IPS-15b (cell line): ENCODE data around the gene TLR5.

Source experiments
- H3K27me3 ChIP-seq: one replicate; pipeline ENCODE4 v1.6.1; 2013; ENCODE audit warnings: low read length; ENCODE audit not compliant: control insufficient read depth, insufficient read depth
- H3K36me3 ChIP-seq: one replicate; pipeline ENCODE4 v1.6.1; 2013; ENCODE audit warnings: low read length; ENCODE audit not compliant: control insufficient read depth, insufficient read depth
- H3K4me1 ChIP-seq: one replicate; pipeline ENCODE4 v1.6.1; 2013; ENCODE audit warnings: mild to moderate bottlenecking, low read length; ENCODE audit not compliant: control insufficient read depth, insufficient read depth
- H3K4me3 ChIP-seq: one replicate; pipeline ENCODE4 v1.5.1; 2013; ENCODE audit warnings: low read depth, low read length
- H3K9ac ChIP-seq: one replicate; pipeline ENCODE4 v1.6.1; 2013; ENCODE audit warnings: low read depth, mild to moderate bottlenecking, low read length
- H3K9me3 ChIP-seq: one replicate; pipeline ENCODE4 v1.6.1; 2013; ENCODE audit warnings: mild to moderate bottlenecking, low read length; ENCODE audit not compliant: control insufficient read depth, insufficient read depth

Gene TLR5

GRCh38 chr1:223097713-223098112, 45.3 kb downstream of the TLR5 start:
- Histone ChIP-seq H3K36me3 (no peaks in the 10 kb centered on the region), H3K9ac (no peak overlapping the region), H3K4me1 (no peaks in the 10 kb centered on the region), H3K4me3 (no peak overlapping the region), H3K9me3 (no peaks in the 10 kb centered on the region), H3K27me3 (no peaks in the 10 kb centered on the region)

- H3K4me3 ChIP-seq: no peak overlapping the region
- H3K27me3 ChIP-seq: no peaks in the 10 kb centered on the region
- no peak overlapping the region for H3K9ac ChIP-seq
These were observed 47.2 kb downstream of the TLR5 start for GRCh38 chr1:223095870-223096269.

DNA sequence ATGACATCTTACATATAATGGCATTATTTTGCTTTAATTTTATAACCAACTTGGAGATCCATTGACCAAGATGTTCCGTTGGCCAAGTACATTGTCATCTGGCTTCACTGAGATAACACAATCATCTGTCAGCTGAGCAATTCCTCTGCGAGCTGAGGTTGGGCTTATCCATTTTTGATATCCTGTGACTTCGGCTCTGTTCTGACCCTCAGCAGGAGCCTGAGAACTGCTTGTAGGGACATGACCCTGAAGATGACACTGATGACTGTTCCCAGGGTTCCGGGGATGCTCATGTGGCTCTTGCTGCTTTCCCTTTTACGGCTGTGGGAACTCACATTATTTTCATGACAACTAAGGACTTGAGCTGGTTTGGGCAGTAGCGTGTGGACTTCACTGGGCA, 51.2 kb downstream of the TLR5 start:
- Histone ChIP-seq H3K4me1 (peaks cover 5% of the 10 kb centered on the region), H3K9ac (no peak overlapping the region), H3K4me3 (no peak overlapping the region), H3K36me3 (no peaks in the 10 kb centered on the region), H3K27me3 (peaks cover 3% of the 10 kb centered on the region), H3K9me3 (no peaks in the 10 kb centered on the region)

More at GRCh38 chr1:223095870-223096269, 47.2 kb downstream of the TLR5 start:
- Histone ChIP-seq H3K36me3 (no peaks in the 10 kb centered on the region), H3K9me3 (no peaks in the 10 kb centered on the region), H3K4me1 (no peaks in the 10 kb centered on the region)

DNA sequence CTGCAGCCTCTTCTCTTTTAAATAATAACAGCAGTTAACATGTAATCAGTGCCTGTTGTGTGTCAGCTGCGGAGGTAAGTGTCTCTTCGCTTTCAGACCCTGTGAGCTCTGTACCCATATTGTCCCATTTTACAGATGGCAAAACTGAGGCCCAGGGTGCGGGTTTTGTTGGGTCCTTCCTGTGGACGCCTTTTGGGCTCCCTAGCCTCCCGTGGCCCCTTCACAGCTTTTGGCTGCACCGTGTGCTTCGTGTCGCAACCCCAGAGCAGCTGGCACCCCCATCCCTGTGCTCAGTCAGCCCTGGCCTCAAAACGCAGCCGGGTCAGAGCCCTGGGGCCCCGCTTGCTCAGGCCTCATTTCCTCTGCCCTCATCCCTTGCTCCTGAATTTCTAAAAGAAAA, 53.8 kb downstream of the TLR5 start:
- H3K9me3 ChIP-seq: no peaks in the 10 kb centered on the region
- H3K4me3 ChIP-seq: no peak overlapping the region
- H3K9ac ChIP-seq: no peak overlapping the region
- peaks cover 3% of the 10 kb centered on the region for H3K27me3 ChIP-seq
- no peaks in the 10 kb centered on the region for H3K36me3 ChIP-seq
- H3K4me1 ChIP-seq: peaks cover 5% of the 10 kb centered on the region

GRCh38 chr1:223088713-223089240, 54.3 kb downstream of the TLR5 start:
- H3K4me1 ChIP-seq: peaks cover 5% of the 10 kb centered on the region
- no peaks in the 10 kb centered on the region for H3K36me3 ChIP-seq
- no peak overlapping the region for H3K9ac ChIP-seq
- no peaks in the 10 kb centered on the region for H3K9me3 ChIP-seq
- H3K27me3 ChIP-seq: peaks cover 3% of the 10 kb centered on the region
- H3K4me3 ChIP-seq: no peak overlapping the region

DNA sequence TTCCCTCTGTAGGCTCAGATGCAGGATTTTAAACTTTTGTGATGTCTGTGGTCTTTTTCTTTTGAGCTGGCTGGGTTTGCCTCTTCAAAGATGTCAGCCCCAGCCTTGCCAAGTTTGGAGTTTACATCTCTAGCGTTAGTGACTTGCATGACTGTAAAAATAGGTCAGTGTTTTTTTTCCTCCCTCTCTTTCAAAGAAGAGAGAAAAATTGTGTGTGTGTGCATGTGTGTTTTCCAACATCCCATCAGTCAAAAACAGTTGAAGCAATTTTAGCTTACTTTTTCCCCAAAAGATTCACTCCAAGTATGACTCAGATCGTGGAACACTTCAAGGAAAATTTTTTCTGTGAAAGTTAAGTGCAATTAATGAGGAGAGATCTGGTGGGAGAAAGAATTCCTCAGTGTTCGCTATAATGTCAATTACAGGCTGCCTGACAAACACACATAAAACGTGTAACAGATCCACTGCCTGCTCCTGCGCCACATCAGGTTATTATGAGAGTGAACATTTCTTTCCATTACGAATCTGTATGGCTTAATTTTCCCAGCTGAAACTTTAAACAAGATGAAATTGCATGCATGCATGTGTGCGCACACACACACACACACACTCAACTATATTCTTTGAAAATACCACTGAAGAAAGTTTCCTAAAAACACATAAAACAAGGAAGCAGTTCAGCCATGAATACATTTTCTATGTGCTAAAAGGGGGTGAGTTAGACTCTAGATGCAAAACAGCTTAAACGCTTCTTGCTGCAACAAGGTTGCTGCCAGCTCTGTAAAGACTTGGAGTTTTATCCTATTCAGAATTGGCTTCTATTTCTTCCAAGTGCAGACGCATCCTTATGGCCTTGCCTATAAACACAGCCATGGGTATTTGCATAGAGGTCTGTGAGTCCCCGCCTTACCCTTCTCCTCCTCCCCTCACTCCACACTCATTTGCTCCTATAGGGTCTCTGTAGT, 55.5 kb downstream of the TLR5 start:
- no peak overlapping the region for H3K9ac ChIP-seq
- peaks cover 8% of the 10 kb centered on the region for H3K27me3 ChIP-seq
- no peak overlapping the region for H3K4me3 ChIP-seq
- peaks cover 5% of the 10 kb centered on the region for H3K4me1 ChIP-seq
- no peaks in the 10 kb centered on the region for H3K36me3 ChIP-seq
- no peaks in the 10 kb centered on the region for H3K9me3 ChIP-seq

DNA sequence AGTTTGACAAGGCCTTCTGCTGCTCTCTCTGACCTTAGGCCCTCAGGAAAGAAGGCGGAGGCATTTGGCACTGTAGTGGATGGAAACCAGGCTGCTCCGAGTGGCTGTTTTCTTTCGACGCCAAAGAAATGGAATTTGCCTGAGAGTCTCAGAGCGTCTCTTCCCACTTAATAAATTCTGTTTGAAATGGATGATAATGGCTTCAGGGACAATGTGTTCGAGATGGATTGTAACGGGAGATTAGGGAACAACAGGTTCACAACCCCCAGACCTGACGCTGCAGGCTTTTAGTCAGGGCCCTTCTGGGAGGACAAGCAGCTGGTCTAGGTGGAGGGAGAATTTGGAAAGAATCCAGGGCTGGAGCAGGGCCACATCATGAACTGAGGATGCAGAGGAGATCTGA, 58.6 kb downstream of the TLR5 start:
- peaks cover 11% of the 10 kb centered on the region for H3K27me3 ChIP-seq
- no peaks in the 10 kb centered on the region for H3K36me3 ChIP-seq
- H3K4me1 ChIP-seq: peaks cover 4% of the 10 kb centered on the region
- no peaks in the 10 kb centered on the region for H3K9me3 ChIP-seq
- no peak overlapping the region for H3K4me3 ChIP-seq
- H3K9ac ChIP-seq: no peak overlapping the region

GRCh38 chr1:223083831-223084230, 59.2 kb downstream of the TLR5 start:
- Histone ChIP-seq H3K4me3 (no peak overlapping the region), H3K27me3 (peaks cover 11% of the 10 kb centered on the region), H3K9me3 (no peaks in the 10 kb centered on the region), H3K4me1 (peaks cover 4% of the 10 kb centered on the region), H3K9ac (no peak overlapping the region), H3K36me3 (no peaks in the 10 kb centered on the region)

- Histone ChIP-seq H3K36me3 (no peaks in the 10 kb centered on the region), H3K9me3 (no peaks in the 10 kb centered on the region), H3K27me3 (peaks cover 11% of the 10 kb centered on the region), H3K4me3 (no peak overlapping the region), H3K4me1 (peaks cover 2% of the 10 kb centered on the region), H3K9ac (no peak overlapping the region)
These were observed 60.1 kb downstream of the TLR5 start for GRCh38 chr1:223082914-223083313.

DNA sequence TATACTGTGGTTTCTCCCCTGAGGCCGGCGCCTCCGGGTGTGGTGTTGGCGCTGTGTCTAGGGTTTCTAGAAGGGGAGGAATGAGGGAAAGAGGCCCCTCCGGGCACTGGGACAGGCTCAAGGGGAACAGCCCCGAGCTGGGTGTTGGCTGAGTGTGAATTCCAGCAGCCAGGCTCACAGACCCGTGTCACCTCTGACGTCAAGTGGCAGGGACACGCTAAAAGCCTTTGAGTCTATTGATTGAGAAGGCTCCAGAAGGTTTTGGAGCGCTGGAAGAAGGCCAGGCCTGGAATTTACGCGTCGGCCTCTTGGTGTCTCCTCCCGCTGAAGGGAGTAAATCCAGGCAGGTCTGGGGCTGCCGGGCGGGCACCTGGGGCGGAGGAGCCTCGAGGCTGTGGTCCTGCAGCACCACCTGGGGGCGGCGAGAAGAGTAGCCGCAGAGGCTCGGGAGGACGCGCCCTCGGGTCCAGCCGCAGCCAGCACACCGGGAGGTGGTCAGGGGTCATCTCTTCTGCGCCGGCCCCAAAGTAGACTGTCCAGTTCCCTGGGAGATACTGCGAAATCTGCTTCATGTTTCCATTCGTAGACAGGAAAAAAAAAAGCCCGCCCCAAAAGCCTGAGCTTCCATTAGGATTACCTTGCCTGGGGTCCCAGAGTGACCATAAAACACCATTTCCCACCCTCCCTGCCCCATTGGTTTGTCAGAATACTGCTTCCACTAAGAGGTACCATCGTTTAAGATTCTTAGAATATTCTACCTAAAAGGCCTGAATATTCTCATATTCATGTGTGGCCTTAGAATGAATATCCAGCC, 61.7 kb downstream of the TLR5 start:
- Histone ChIP-seq H3K4me3 (no peak overlapping the region), H3K9me3 (no peaks in the 10 kb centered on the region), H3K36me3 (no peaks in the 10 kb centered on the region), H3K27me3 (peaks cover 11% of the 10 kb centered on the region), H3K4me1 (peaks cover 2% of the 10 kb centered on the region), H3K9ac (peak overlapping the region; percentile 66)

DNA sequence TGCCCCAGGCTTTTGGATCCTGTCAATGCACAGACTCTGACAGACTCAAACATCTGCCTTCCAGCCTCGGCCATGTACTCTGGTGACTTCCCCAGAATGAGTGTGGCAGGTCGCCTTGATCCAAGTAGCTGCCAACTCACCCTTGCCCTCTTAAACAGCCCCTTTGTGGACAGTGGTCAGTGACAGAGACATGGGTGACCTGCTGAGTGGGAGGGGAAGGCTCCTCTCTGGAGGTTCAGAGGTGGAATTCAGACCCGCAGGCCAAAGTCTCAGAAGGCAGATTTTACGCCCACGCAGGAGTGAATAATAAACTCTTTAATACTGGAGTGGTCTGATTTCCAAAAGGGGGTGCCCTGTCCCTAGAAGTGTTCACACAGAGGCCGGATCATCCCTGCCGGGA, 63.5 kb downstream of the TLR5 start:
- H3K36me3 ChIP-seq: no peaks in the 10 kb centered on the region
- H3K4me1 ChIP-seq: peaks cover 7% of the 10 kb centered on the region
- no peak overlapping the region for H3K4me3 ChIP-seq
- no peaks in the 10 kb centered on the region for H3K9me3 ChIP-seq
- peaks cover 11% of the 10 kb centered on the region for H3K27me3 ChIP-seq
- no peak overlapping the region for H3K9ac ChIP-seq
